Measurements from ENCODE around the gene DCP1B.

Gene DCP1B

GRCh38 chr12:1993871-1994371 is 10.3 kb downstream of the DCP1B start:
- Histone ChIP-seq H3K27me3 (ENCODE audit: insufficient read depth, low read depth, severe bottlenecking) (no peaks in the 10 kb centered on the region), H3K9me3 (ENCODE audit: severe bottlenecking) (no peaks in the 10 kb centered on the region), H3K36me3 (peaks cover 22% of the 10 kb centered on the region), H3K4me3 (ENCODE audit: low read depth, low read length) (no peak overlapping the region), H3K27ac (no peak overlapping the region)
- DNase-seq = no peak
- no peak for TF ChIP-seq CTCF (IDR thresholded peaks at IDR 0.05; ENCODE audit: low read depth, low read length)

- DNase-seq = no peak
- Histone ChIP-seq H3K9me3 (ENCODE audit: severe bottlenecking) (no peaks in the 10 kb centered on the region), H3K36me3 (peaks cover 25% of the 10 kb centered on the region), H3K27me3 (ENCODE audit: insufficient read depth, low read depth, severe bottlenecking) (no peaks in the 10 kb centered on the region), H3K4me3 (ENCODE audit: low read depth, low read length) (no peak overlapping the region), H3K27ac (no peak overlapping the region)
- TF ChIP-seq CTCF (IDR thresholded peaks at IDR 0.05; ENCODE audit: low read depth, low read length) = no peak
Observed at GRCh38 chr12:1993341-1993740, 10.9 kb downstream of the DCP1B start.

GRCh38 chr12:1992732-1993131 is 11.5 kb downstream of the DCP1B start:
- H3K4me3 ChIP-seq (ENCODE audit: low read depth, low read length) = no peak overlapping the region
- no peak for DNase-seq
- no peak for TF ChIP-seq CTCF (IDR thresholded peaks at IDR 0.05; ENCODE audit: low read depth, low read length)
- H3K9me3 ChIP-seq (ENCODE audit: severe bottlenecking) = no peaks in the 10 kb centered on the region
- no peaks in the 10 kb centered on the region for H3K27me3 ChIP-seq (ENCODE audit: insufficient read depth, low read depth, severe bottlenecking)
- H3K27ac ChIP-seq = no peak overlapping the region
- peaks cover 29% of the 10 kb centered on the region for H3K36me3 ChIP-seq

- no peak for TF ChIP-seq CTCF (IDR thresholded peaks at IDR 0.05; ENCODE audit: low read depth, low read length)
- H3K36me3 ChIP-seq = peaks cover 32% of the 10 kb centered on the region
- no peak overlapping the region for H3K4me3 ChIP-seq (ENCODE audit: low read depth, low read length)
Observed at GRCh38 chr12:1989111-1989510, 15.1 kb downstream of the DCP1B start.

GRCh38 chr12:1984759-1985158 is 19.5 kb downstream of the DCP1B start:
- no peak for TF ChIP-seq CTCF (IDR thresholded peaks at IDR 0.05; ENCODE audit: low read depth, low read length)
- Histone ChIP-seq H3K36me3 (peaks cover 11% of the 10 kb centered on the region), H3K4me3 (ENCODE audit: low read depth, low read length) (no peak overlapping the region), H3K9me3 (ENCODE audit: severe bottlenecking) (peaks cover 3% of the 10 kb centered on the region), H3K27ac (no peak overlapping the region), H3K27me3 (ENCODE audit: insufficient read depth, low read depth, severe bottlenecking) (no peaks in the 10 kb centered on the region)
- DNase-seq = no peak

More at GRCh38 chr12:1989111-1989510, 15.1 kb downstream of the DCP1B start:
- Histone ChIP-seq H3K9me3 (ENCODE audit: severe bottlenecking) (peaks cover 3% of the 10 kb centered on the region), H3K27ac (no peak overlapping the region), H3K27me3 (ENCODE audit: insufficient read depth, low read depth, severe bottlenecking) (no peaks in the 10 kb centered on the region)
- no peak for DNase-seq

- Histone ChIP-seq H3K4me3 (ENCODE audit: low read depth, low read length) (no peak overlapping the region), H3K27me3 (ENCODE audit: insufficient read depth, low read depth, severe bottlenecking) (no peaks in the 10 kb centered on the region), H3K36me3 (no peaks in the 10 kb centered on the region), H3K9me3 (ENCODE audit: severe bottlenecking) (no peaks in the 10 kb centered on the region), H3K27ac (no peak overlapping the region)
- DNase-seq = no peak
- TF ChIP-seq CTCF (IDR thresholded peaks at IDR 0.05; ENCODE audit: low read depth, low read length) = no peak
Observed at GRCh38 chr12:1980282-1980681, 24.0 kb downstream of the DCP1B start.
